SK-N-SH treated with all-trans-retinoic acid at 6 μM for 48 hours (cell line): ENCODE data around the gene BSG.

ENCODE experiments used
- ATAC-seq: fragments of 200-7000 bp; cut with Tn5 transposase; 3 replicates; pipeline ENCODE4 v1.9.1; 2020; ENCODE audit warnings: mild to moderate bottlenecking, moderate library complexity
- ARNTL ChIP-seq: fragments of 450-650 bp; formaldehyde crosslinking; IDR thresholded peaks from 2 replicates; pipeline ENCODE4 v1.5.0; 2020; ENCODE audit warnings: low read depth, mild to moderate bottlenecking, moderate library complexity, borderline replicate concordance
- BACH2 ChIP-seq: fragments of 250-450 bp; sonication (Bioruptor Pico); IDR thresholded peaks from 2 replicates; pipeline ENCODE4 v1.9.0; 2021; ENCODE audit warnings: mild to moderate bottlenecking, borderline replicate concordance
- CSDC2 ChIP-seq: fragments of 250-450 bp; sonication (Bioruptor Pico); IDR thresholded peaks from 2 replicates; pipeline ENCODE4 v1.5.0; 2020; ENCODE audit warnings: mild to moderate bottlenecking, moderate library complexity
- ESRRG ChIP-seq: fragments of 250-450 bp; sonication (Bioruptor Pico); IDR thresholded peaks from 2 replicates; pipeline ENCODE4 v1.6.1; 2021; ENCODE audit warnings: mild to moderate bottlenecking
- GLIS3 ChIP-seq: fragments of 250-450 bp; sonication (Bioruptor Pico); IDR thresholded peaks from 2 replicates; pipeline ENCODE4 v1.5.0; 2020; ENCODE audit warnings: mild to moderate bottlenecking, moderate library complexity
- ISL1 ChIP-seq: fragments of 250-450 bp; sonication (Bioruptor Pico); IDR thresholded peaks from 2 replicates; pipeline ENCODE4 v2.1.2; 2022; ENCODE audit warnings: mild to moderate bottlenecking, moderate library complexity
- OSR1 ChIP-seq: fragments of 250-450 bp; sonication (Bioruptor Pico); IDR thresholded peaks from 2 replicates; pipeline ENCODE4 v1.8.0; 2022; ENCODE audit warnings: moderate library complexity, mild to moderate bottlenecking, inconsistent platforms
- PPARA ChIP-seq: fragments of 250-450 bp; sonication (Bioruptor Pico); IDR thresholded peaks from 2 replicates; pipeline ENCODE4 v1.5.0; 2020; ENCODE audit warnings: mild to moderate bottlenecking, borderline replicate concordance
- RARB ChIP-seq: fragments of 250-450 bp; sonication (Bioruptor Pico); IDR thresholded peaks from 2 replicates; pipeline ENCODE4 v1.8.0; 2021; ENCODE audit warnings: mild to moderate bottlenecking, moderate library complexity
- SNAI2 ChIP-seq: fragments of 250-450 bp; sonication (Bioruptor Pico); IDR thresholded peaks from 2 replicates; pipeline ENCODE4 v1.5.0; 2020; ENCODE audit warnings: mild to moderate bottlenecking, moderate library complexity
- TCF4 ChIP-seq: fragments of 250-450 bp; sonication (Bioruptor Pico); IDR thresholded peaks from 2 replicates; pipeline ENCODE4 v1.8.0; 2021; ENCODE audit warnings: mild to moderate bottlenecking, moderate library complexity, borderline replicate concordance
- TOX ChIP-seq: fragments of 250-450 bp; sonication (Bioruptor Pico); IDR thresholded peaks from 2 replicates; pipeline ENCODE4 v1.8.0; 2021; ENCODE audit warnings: mild to moderate bottlenecking, moderate library complexity, borderline replicate concordance
- ZC3H10 ChIP-seq: fragments of 250-450 bp; sonication (Bioruptor Pico); IDR thresholded peaks from 2 replicates; pipeline ENCODE4 v1.5.1; 2021; ENCODE audit warnings: mild to moderate bottlenecking, moderate library complexity
- ZFP3 ChIP-seq: fragments of 250-450 bp; sonication (Bioruptor Pico); IDR thresholded peaks from 2 replicates; pipeline ENCODE4 v1.5.0; 2020; ENCODE audit warnings: mild to moderate bottlenecking, moderate library complexity
- ZFP30 ChIP-seq: fragments of 450-650 bp; formaldehyde crosslinking; IDR thresholded peaks from 2 replicates; pipeline ENCODE4 v1.5.0; 2022; ENCODE audit warnings: mild to moderate bottlenecking, moderate library complexity
- ZNF565 ChIP-seq: fragments of 450-650 bp; formaldehyde crosslinking; conservative IDR thresholded peaks from 2 replicates; pipeline ENCODE4 v1.5.0; 2020; ENCODE audit warnings: low read depth, mild to moderate bottlenecking, moderate library complexity
- ZNF70 ChIP-seq: fragments of 450-650 bp; formaldehyde crosslinking; IDR thresholded peaks from 2 replicates; pipeline ENCODE4 v1.5.0; 2020; ENCODE audit warnings: mild to moderate bottlenecking, moderate library complexity
- ZNF8 ChIP-seq: fragments of 450-650 bp; formaldehyde crosslinking; IDR thresholded peaks from 2 replicates; pipeline ENCODE4 v1.5.0; 2020; ENCODE audit warnings: mild to moderate bottlenecking, moderate library complexity
- TF ChIP-seq, protein P1 (sequence below): fragments of 250-450 bp; sonication (Bioruptor Pico); IDR thresholded peaks from 2 replicates; pipeline ENCODE4 v1.5.1; 2021; ENCODE audit warnings: mild to moderate bottlenecking, moderate library complexity
- TF ChIP-seq, protein P2 (sequence below): fragments of 250-450 bp; sonication (Bioruptor Pico); IDR thresholded peaks from 2 replicates; pipeline ENCODE4 v1.8.0; 2020; ENCODE audit warnings: mild to moderate bottlenecking, moderate library complexity, borderline replicate concordance
- TF ChIP-seq, protein P3 (sequence below): fragments of 250-450 bp; sonication (Bioruptor Pico); IDR thresholded peaks from 2 replicates; pipeline ENCODE4 v1.8.0; 2021; ENCODE audit warnings: low read depth, mild to moderate bottlenecking, moderate library complexity, borderline replicate concordance
- TF ChIP-seq, protein P4 (sequence below): fragments of 250-450 bp; sonication (Bioruptor Pico); IDR thresholded peaks from 2 replicates; pipeline ENCODE4 v1.5.0; 2020; ENCODE audit warnings: mild to moderate bottlenecking, moderate library complexity
- TF ChIP-seq, protein P5 (sequence below): fragments of 250-450 bp; sonication (Bioruptor Pico); IDR thresholded peaks from 2 replicates; pipeline ENCODE4 v1.5.1; 2020; ENCODE audit warnings: low read depth, mild to moderate bottlenecking, moderate library complexity

Gene BSG

DNA sequence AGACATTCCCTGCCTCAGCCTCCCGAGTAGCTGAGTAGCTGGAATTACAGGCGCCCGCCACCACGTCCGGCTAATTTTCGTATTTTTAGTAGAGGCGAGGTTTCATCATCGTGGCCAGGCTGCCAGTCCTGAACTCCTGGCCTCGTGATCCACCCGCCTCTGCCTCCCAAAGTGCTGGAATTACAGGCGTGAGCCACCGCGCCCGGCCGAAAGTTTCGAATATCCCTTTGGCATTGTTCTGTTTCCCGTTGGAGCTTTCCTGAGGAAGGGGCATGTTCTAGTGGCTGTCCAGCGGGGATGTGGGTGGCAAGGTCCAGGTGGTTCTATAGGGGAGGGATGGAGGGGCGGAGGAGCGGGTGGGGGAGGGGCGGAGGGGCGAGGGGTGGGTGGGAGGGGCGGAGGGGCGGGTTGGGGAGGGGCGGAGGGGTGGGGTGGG, 2.1 kb upstream of the BSG start:
- ATAC-seq: no peak
- TF ChIP-seq ARNTL (CRISPR knock-in tag) (no peak), ZNF565 (CRISPR knock-in tag) (no peak), ZNF70 (CRISPR knock-in tag) (no peak), TOX (CRISPR knock-in tag) (no peak)

DNA sequence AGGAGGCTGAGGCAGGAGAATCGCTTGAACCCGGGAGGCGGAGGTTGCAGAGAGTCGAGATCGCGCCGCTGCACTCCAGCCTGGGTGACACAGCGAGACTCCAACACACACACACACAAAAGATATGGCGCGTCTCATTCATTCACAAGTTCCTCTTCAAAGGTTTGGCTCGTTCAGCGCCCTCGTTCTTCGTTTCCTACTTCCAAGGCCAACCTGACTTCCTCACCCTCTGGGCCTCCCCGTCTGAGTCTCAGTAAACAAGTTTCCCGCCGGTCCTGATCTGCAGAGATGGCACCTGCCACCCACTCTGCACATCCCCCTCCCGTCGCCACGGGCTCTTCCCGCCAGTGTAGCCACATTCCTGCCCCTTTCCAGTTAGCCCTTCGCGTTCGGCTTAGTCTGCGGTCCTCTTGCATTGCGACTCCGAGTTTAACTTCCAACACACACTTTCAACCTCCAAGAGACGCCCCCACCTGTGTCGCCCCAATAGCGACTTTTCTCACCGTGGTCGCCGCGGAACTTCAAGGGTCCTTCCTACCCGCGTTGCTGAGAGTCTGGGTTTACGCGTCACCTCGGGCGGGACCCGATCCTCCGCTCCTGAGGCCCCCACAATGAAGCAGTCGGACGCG, 1.3 kb upstream of the BSG start:
- no peak for ATAC-seq
- TF ChIP-seq, protein P1, sequence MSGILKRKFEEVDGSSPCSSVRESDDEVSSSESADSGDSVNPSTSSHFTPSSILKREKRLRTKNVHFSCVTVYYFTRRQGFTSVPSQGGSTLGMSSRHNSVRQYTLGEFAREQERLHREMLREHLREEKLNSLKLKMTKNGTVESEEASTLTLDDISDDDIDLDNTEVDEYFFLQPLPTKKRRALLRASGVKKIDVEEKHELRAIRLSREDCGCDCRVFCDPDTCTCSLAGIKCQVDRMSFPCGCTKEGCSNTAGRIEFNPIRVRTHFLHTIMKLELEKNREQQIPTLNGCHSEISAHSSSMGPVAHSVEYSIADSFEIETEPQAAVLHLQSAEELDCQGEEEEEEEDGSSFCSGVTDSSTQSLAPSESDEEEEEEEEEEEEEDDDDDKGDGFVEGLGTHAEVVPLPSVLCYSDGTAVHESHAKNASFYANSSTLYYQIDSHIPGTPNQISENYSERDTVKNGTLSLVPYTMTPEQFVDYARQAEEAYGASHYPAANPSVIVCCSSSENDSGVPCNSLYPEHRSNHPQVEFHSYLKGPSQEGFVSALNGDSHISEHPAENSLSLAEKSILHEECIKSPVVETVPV (CRISPR knock-in tag): no peak
- no peak for TF ChIP-seq CSDC2 (CRISPR knock-in tag)
- no peak for TF ChIP-seq OSR1 (CRISPR knock-in tag)
- TF ChIP-seq, protein P2, sequence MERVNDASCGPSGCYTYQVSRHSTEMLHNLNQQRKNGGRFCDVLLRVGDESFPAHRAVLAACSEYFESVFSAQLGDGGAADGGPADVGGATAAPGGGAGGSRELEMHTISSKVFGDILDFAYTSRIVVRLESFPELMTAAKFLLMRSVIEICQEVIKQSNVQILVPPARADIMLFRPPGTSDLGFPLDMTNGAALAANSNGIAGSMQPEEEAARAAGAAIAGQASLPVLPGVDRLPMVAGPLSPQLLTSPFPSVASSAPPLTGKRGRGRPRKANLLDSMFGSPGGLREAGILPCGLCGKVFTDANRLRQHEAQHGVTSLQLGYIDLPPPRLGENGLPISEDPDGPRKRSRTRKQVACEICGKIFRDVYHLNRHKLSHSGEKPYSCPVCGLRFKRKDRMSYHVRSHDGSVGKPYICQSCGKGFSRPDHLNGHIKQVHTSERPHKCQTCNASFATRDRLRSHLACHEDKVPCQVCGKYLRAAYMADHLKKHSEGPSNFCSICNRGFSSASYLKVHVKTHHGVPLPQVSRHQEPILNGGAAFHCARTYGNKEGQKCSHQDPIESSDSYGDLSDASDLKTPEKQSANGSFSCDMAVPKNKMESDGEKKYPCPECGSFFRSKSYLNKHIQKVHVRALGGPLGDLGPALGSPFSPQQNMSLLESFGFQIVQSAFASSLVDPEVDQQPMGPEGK (CRISPR knock-in tag): no peak
- no peak for TF ChIP-seq RARB (CRISPR knock-in tag)
- no peak for TF ChIP-seq ARNTL (CRISPR knock-in tag)
- TF ChIP-seq PPARA (CRISPR knock-in tag): no peak
- no peak for TF ChIP-seq ISL1 (CRISPR knock-in tag)
- TF ChIP-seq, protein P3, sequence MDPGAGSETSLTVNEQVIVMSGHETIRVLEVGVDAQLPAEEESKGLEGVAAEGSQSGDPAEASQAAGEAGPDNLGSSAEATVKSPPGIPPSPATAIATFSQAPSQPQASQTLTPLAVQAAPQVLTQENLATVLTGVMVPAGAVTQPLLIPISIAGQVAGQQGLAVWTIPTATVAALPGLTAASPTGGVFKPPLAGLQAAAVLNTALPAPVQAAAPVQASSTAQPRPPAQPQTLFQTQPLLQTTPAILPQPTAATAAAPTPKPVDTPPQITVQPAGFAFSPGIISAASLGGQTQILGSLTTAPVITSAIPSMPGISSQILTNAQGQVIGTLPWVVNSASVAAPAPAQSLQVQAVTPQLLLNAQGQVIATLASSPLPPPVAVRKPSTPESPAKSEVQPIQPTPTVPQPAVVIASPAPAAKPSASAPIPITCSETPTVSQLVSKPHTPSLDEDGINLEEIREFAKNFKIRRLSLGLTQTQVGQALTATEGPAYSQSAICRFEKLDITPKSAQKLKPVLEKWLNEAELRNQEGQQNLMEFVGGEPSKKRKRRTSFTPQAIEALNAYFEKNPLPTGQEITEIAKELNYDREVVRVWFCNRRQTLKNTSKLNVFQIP (CRISPR knock-in tag): no peak
- TF ChIP-seq, protein P4, sequence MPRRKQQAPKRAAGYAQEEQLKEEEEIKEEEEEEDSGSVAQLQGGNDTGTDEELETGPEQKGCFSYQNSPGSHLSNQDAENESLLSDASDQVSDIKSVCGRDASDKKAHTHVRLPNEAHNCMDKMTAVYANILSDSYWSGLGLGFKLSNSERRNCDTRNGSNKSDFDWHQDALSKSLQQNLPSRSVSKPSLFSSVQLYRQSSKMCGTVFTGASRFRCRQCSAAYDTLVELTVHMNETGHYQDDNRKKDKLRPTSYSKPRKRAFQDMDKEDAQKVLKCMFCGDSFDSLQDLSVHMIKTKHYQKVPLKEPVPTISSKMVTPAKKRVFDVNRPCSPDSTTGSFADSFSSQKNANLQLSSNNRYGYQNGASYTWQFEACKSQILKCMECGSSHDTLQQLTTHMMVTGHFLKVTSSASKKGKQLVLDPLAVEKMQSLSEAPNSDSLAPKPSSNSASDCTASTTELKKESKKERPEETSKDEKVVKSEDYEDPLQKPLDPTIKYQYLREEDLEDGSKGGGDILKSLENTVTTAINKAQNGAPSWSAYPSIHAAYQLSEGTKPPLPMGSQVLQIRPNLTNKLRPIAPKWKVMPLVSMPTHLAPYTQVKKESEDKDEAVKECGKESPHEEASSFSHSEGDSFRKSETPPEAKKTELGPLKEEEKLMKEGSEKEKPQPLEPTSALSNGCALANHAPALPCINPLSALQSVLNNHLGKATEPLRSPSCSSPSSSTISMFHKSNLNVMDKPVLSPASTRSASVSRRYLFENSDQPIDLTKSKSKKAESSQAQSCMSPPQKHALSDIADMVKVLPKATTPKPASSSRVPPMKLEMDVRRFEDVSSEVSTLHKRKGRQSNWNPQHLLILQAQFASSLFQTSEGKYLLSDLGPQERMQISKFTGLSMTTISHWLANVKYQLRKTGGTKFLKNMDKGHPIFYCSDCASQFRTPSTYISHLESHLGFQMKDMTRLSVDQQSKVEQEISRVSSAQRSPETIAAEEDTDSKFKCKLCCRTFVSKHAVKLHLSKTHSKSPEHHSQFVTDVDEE: no peak
- no peak for TF ChIP-seq BACH2 (CRISPR knock-in tag)
- TF ChIP-seq TOX (CRISPR knock-in tag): no peak
- TF ChIP-seq SNAI2 (CRISPR knock-in tag): no peak
- TF ChIP-seq ZFP3 (CRISPR knock-in tag): no peak
- TF ChIP-seq GLIS3 (CRISPR knock-in tag): no peak
- TF ChIP-seq, protein P5, sequence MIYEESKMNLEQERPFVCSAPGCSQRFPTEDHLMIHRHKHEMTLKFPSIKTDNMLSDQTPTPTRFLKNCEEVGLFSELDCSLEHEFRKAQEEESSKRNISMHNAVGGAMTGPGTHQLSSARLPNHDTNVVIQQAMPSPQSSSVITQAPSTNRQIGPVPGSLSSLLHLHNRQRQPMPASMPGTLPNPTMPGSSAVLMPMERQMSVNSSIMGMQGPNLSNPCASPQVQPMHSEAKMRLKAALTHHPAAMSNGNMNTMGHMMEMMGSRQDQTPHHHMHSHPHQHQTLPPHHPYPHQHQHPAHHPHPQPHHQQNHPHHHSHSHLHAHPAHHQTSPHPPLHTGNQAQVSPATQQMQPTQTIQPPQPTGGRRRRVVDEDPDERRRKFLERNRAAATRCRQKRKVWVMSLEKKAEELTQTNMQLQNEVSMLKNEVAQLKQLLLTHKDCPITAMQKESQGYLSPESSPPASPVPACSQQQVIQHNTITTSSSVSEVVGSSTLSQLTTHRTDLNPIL (CRISPR knock-in tag): no peak
- no peak for TF ChIP-seq ZNF8
- TF ChIP-seq ZC3H10 (CRISPR knock-in tag): no peak
- no peak for TF ChIP-seq ESRRG (CRISPR knock-in tag)
- TF ChIP-seq TCF4 (CRISPR knock-in tag): no peak

DNA sequence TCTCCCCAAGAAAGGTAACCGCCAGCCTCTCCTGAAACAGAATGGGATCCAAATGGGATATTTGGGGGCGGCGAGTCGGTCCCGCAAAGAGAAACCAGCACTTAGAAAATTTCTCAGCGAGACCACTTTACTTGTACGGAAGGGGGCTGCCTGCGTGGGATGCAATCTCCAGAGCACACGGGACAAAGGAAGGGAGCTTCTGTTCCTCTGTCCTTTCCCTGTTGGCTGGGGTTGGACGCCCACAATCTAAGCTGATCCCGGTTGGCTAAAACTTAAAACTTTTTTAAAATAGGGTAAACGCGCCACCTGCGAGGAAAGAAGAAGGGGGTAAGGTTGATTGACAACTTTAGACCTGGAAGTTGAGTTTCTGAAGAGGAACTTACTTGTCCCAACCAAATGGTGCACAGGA, 826 bp upstream of the BSG start:
- no peak for ATAC-seq
- TF ChIP-seq ZFP3 (CRISPR knock-in tag): no peak
- no peak for TF ChIP-seq ZC3H10 (CRISPR knock-in tag)
- TF ChIP-seq, protein P1 (CRISPR knock-in tag): no peak
- TF ChIP-seq ZNF565 (CRISPR knock-in tag): no peak
- TF ChIP-seq ESRRG (CRISPR knock-in tag): no peak
- no peak for TF ChIP-seq OSR1 (CRISPR knock-in tag)
- TF ChIP-seq CSDC2 (CRISPR knock-in tag): no peak
- no peak for TF ChIP-seq BACH2 (CRISPR knock-in tag)
- TF ChIP-seq ZFP30 (CRISPR knock-in tag): no peak
- TF ChIP-seq TCF4 (CRISPR knock-in tag): no peak
- TF ChIP-seq, protein P4: no peak
- no peak for TF ChIP-seq ZNF70 (CRISPR knock-in tag)
- no peak for TF ChIP-seq TOX (CRISPR knock-in tag)
- TF ChIP-seq SNAI2 (CRISPR knock-in tag): no peak
